PFSK-1 (cell line): ENCODE data around the gene S100A3.

Source experiments
- POLR2AphosphoS5 ChIP-seq: IDR thresholded peaks from 2 replicates; pipeline ENCODE4 v1.6.1; 2012; ENCODE audit warnings: low read depth, mild to moderate bottlenecking, control low read depth, low read length, moderate library complexity
- TAF1 ChIP-seq: IDR thresholded peaks from 2 replicates; pipeline ENCODE4 v1.6.1; 2012; ENCODE audit warnings: low read length, control low read depth, borderline replicate concordance; ENCODE audit not compliant: insufficient read depth

- TF ChIP-seq POLR2AphosphoS5, result no peak
- TF ChIP-seq TAF1, result no peak
Observed at GRCh38 chr1:153592748-153593147, 43.7 kb upstream of the S100A3 start.
